OCI-M2 (cell line): ENCODE results near the gene LTBP2.

Experiments
- DNase-seq: peaks from one replicate; lab custom pipeline; 2025; ENCODE audit not compliant: unreplicated experiment; lab: John Stamatoyannopoulos, UW

The LTBP2 gene

DNA sequence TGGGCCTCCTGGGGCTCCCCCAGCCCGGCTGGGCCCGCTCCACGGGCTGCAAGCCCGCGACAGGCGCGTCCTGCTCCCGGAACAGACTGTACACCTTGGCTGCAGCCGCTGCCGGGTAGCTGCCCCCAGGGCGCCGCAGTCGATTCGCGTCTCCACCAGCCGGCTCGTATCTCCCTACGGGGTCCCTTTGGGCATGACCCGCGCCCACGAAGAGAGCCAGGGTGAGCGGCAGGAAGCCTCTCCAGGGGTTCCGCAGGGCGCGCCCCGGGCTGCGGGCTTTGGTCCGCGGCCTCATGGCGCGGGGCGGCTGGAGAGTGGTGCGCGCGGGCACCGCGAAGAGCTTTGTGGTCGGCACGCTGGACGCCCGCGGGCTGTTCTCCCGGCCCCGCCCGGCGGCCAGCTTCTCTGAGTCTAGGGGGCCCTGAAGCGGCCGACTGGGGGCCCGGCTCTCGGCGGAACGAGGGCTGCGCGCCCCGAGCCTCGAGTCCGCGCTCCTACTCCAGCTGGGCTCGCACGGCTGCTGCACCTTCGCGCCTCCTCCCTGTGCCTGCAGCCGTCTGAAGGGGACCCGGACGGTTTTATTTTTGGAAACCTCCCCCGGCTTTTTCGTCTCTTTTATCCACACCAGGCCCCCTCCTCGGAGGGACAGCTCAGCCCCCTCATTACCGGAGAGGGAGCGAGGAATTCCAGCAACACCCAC is at the start of gene LTBP2:
Gene LTBP2, minus strand, starts transcription at position 588 of the 700 bp plus-strand sequence. Its CDS starts 293 bp downstream, at position 295.
- no peak for DNase-seq

DNA sequence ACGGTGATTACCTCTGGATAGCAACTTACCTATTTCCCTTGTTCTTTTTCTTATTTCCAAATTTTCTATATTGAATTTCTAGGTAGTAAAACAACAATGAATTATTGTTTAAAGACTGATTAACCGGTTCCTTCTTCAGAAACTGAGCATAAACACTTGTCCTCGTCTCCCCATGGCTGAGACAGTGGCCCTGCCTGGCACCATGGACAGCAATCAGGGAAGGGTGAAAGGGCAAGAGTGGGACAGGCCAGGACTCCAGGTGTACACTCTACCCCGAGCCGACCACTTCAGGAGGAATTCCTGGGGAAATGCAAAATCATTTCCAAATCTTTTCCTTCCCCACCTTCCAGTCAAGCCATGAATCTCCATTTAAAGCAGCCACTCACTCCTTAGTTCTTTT is 48.8 kb upstream of the LTBP2 start:
- no peak for DNase-seq

DNA sequence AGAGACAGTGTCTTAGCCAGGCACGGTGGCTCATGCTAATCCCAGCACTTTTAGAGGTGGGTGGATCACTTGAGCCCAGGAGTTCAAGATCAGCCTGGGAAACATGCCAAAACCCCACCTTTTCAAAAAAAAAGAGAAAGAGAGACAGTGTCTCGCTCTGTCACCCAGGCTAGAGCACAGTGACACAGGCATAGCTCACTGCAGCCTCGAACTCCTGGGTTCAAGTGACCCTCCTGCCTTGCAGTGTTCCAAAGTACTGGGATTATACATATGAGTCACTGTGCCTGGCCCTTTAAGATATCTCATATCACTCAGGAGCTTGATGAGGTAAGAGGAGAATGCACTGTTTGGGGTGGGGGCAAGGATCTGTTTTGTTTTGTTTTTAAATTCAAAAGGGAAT is 48.1 kb upstream of the LTBP2 start:
- DNase-seq: no peak

DNA sequence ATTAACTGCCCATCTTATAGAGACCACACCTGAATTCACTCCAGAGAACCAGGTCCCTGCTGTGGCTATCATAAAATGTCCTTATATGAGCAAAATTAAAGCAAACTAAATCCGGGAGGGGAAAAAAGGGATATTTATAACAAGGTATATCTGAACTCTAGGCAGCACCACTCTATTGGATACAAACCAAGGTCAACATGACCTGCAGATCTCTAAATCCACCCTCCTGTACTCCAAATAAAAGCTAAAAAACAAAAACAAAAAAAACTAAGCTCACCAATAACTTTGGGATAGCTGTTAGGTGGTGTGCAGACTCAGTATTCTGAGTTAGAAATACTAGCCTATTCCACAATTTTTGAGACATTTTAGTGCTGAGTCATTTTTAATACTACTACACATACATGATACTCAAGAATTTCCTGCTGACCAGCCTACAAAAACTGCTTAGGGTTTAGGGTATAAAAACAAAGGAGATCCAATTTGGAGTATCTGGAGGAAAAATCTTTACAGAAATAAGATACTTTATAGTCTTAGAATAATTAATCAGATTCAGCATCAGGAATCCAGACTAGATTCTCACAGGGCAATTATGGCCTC is 46.6 kb upstream of the LTBP2 start:
- no peak for DNase-seq

DNA sequence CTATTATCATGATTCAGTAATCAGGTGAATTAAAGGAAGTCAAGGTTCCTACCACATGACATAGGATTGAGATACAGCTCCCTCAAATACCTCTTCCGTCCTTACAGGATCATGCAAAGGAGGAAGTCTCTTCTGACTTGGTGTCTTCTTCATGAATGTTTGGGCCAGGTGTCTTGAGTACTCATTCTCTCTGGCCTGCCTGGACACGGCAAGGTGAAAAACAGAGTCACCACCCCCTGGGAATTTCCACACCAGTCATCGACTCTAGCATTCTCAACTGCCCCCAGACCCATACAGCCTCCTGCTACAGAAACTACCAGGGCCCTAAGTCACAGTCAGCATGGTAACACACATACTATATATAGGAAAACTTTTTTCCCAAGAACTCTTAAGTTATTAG is 44.9 kb upstream of the LTBP2 start:
- no peak for DNase-seq

DNA sequence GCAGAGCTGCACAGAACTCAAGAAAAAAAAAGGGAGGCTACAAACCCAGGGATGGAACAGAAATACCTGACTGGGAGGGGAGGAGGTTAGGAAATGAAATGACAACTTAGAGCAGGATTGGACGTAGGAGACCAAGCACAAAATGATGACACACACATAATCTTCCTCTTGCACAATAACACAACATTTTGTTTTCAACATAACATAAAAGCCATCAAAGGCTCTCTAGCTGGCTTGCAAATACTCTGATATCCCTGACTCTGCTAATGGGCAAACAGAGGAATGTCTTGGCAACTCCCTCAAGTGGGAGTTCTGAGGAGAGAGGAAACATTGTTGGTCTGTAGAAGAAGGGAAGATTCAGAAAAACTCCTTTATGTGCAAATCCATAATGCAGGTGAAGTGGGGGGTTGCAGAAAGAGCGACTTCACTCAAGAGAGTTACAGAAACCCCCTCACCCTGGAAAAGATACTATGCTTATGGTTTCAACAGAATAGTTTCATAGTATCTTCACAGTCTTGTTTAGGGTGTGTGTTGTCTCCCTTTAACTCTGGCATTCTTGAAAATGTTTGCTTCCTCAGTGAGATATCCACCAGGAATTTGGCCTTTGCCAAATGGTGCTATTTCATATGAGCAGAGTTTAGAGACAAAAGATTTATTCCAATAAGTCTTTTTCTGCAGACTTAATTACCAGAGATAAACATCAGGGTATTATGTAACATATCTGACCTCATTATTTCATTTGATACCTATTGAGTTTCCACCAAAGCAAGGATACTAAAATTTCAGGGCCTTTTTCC is 43.8 kb upstream of the LTBP2 start:
- no peak for DNase-seq

DNA sequence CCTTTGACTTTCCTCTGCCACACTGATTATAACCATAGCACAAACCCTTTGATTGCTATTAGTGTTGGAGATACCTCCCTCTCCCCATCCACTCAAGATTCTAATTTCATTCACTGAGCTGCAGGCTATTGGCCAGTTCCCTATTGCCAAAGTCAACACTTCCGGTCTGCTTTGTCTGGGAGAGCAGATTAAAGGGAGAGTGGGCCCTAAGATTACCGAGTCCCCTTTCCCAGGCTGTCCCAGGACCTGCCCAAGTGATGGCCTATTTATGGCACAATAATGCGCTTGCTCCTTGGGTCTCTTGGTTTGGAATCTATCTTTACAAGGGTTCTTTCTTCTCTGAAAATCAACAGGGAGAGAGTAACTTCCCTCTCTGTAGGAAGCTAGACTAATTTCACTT is 42.9 kb upstream of the LTBP2 start:
- DNase-seq: no peak

DNA sequence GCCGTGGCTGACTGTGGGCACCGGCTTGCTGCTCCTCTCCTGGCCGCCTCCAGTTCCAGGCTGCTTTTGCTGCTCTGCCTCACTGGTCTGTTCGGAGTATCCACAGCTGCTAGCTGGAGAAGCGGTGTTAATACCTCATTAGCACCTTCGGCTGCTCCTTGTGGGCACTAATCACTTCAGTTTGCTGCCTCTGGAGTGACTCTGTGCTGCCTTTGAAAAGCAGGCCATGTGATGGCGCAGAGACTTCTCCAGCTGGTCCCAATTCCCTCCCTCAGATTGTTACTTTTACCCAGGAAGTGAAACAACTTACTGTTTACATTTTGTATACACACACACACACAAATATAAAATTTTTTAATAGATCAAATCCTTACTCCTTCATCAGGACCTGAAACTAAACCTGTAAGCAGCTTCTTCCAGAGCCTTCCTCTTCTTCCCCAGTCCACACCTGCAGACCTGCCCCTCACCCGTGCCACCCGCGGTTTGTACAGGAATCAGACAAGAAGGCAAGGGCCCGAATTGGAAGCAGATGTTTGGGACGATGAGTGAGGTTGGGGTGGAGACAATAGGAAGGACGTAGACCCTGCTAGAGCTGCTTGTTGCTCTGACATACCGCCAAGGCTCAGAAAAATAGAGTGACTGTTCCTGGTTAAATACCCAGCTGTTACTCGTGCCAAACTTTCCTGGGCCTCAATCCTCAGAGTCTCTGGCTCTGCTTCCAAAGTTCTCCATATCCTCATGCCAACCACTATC is 41.5 kb upstream of the LTBP2 start:
- DNase-seq: no peak

DNA sequence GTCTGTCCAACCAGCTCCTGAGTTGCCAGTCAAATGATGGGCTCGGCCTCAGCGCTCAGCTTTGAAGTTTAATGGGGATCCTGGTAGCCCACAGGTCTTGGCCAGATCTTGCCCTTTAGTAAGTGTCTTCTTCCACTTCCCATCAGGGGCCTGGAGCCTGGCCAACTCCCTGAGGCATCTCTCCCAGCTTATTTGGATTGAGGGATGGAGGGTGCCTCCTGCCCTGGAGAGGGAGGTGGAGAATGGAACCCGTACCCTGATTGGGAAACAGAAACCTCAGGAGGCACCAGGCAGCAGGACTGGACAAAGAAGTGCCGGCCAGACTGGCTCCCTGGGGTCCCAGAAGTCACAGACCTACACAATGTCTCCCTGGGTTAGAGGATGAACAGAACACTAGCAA is 40.5 kb upstream of the LTBP2 start:
- DNase-seq: no peak

DNA sequence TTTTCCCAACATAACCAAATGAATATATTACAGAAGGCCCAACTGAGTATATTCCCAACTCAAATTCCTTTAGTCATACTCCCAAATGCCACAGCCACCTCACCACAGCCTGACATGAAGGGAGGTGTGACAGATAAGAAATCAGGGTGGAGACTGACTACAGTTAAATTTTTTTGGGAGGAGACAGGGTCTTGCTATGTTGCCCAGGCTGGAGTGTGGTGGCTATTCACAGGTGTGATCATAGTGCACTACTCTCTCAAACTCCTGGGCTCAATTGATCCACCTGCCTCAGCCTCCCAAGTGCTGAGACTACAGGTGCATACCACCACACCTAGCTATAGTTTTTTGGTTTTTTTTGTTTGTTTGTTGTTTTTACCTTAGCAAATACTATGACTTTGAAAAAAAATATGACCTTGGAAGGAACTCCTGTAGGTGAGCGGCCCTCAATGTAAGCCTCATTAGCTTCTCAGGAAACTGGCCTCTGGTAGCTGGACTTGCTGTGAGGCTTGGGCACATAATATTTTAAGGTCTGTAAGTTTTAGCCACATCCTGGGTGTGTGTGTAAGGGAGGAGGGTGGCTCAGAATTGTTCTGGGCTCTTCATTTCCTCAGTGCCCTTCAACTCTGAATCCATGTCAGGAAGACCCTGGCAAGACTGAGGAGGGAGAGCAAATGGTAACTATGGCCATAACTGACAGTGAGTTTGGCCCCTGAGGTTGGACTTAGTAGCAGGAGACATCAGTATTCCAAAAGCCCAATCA is 39.1 kb upstream of the LTBP2 start:
- DNase-seq: no peak

DNA sequence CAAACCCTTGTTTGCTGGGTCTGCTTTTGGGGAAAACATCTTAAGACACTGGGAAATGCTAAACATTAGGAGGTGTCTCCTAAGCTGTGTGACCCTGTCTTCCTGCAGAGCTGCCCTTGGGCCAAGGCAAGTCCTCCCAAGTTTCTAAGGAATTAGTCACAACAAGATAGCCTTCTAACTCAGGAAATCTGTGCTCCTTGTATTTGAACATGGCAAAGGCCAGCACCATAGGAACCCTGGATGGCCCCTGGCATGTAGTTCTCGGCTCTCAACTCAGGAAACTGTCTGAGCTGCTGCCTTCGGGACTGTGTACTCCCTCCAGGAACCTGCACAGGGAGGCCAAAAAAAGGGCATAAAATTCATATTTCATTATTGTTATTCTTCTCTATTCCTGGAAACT is 37.6 kb upstream of the LTBP2 start:
- DNase-seq: no peak

DNA sequence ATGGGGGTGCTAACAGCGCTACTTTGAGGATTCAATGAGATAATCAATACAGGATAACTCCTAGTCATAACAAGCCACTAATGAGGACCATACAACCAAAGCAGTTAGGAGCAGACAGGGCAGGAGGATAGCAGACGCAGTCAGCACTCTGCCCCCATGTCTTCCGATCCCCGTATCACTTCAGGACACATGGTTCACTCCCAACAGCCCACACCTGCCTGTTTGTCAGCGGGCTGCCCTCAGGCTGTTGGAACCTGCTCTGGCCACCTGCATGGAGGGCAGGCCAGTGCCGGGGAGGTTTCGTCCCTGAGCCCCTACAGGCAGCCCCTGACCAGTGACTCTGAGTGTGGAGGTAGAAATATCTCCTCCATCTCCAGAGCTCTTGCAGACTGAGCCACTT is 37.1 kb upstream of the LTBP2 start:
- DNase-seq: no peak

DNA sequence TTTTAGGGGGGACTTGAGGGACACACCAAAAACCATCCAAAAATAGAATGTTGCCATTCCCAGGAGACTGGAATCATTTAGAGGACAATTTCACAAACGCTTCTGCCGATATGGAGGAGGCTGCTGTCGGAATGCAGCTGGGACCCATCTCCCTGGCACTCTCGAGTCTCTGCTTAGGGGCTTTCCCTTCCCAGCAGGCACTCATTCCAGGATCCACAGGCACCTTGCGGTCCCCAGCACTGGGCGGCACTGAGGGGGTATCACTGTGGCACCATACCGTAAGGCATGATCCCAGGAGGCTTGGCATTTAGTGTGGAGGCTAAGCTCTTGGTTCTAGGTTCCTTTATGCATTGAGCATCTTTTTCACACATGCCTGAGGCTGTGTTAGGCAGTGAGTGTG is 36.6 kb upstream of the LTBP2 start:
- DNase-seq: no peak

DNA sequence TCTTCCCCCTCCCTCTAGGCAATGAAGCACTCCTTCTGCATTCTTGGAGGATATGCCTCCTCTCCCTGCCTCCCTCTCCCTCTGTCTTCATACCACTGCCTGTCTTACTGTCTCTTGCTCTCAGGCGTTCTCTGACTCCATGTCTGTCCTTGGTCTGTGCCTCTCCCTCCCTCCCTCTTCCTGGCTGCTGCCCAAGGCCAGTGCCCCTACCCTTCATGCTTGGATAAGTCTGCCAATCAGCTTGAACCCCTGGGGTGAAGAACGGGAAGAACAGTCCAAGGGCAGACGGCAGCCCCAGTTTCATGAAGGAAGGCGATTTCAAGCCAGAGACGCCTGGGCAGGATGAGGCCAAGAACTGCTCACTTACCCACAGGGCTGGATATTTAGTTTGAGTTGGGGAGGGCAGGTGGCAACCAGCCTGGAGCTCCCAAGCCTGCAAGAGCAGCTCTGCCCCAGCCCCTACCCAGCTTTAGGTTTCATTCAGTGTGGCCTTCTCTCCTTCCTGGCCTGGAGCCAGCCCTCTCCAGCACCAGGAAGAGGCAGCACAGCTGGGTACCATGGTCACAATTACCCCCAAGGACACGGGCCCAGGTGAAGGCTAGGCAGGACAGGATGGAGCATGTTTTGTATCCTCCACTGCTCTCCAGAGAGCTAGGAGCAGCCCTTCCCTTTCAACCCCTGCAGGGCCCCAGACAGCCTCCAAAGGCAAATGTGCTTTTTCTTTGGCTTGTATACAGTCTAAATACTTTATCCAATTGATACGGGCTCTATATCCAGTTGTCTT is 35.8 kb upstream of the LTBP2 start:
- DNase-seq: no peak

DNA sequence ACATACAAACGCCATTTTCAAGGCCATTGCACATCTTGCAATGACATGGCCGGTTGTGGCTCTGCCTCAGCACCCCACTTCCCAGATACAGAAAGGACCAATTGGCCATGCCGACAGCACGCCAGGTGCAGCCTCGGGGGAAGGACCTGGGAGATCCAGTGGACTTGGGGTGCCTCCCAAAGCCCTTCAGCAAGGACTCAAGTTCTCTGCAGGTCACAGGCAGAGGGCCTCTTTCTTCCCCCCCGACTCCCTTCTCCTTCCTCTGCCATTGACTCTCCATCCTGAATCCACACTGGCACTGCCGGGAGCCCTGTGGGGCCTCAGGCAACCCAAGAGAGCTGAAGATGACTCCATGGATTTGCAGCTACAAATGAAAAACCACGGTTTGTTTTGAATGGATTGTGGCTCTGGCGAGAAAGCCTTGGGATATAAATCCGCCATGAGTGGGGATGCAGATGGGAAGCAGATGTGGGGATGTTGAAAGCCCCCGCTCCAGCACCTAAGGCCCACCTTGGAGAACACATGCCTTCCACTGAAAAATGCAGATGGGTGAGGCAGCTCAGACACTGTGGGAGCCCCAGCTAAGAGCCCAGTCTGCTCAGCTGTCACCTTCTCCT is 35.1 kb upstream of the LTBP2 start:
- DNase-seq: no peak

DNA sequence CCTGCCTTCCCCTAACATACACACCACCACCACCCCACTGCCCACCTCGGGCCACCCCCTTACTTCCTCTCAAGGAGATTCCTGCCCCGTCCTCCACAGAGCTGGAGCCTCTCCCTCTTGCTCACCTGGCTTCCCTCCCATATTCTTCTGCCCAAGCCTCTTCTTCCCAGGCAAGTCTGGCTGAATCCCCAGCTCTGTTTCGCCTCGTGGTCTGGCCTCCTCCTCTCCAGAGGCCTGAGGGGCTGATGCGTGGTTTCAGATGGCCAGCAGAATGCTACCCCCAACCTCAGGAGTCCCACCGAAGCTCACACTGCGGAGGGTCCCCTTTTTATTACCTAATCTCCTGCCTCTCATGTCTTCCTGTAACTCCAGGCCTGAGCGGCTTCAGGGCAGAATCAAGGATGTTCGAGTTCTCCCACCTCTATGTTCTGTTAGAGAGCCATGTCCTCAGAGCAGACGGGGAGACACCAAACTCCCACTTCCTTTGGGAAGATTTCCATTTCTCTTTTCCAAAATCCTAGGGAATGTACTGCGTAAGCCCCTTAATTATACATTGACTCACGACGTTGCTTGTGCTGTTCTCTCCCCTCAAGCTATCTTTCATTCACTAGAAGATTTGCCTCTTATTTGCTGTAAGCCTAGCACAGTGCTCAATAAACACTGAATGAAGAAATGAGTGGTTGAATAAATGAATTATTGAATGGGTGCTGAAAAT is 33.9 kb upstream of the LTBP2 start:
- DNase-seq: no peak

DNA sequence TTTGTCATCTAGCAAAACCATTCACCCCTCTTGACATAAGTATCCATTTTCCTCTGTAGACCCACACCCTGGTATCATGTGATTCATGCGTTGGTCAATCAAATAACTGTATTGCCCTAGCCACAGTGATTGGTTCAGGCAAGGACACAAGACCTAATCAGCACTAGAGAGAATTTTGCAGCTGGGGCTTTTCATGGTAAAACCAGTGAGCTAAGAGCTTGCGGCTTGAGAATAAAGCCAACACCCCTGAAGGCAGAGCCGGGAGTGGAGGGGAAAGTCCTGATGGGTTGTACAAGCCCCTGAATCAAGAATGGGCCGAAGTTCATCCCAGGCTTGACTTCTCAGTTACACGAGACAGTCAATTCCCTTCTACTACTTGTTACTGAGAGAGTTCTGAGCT is 33.2 kb upstream of the LTBP2 start:
- DNase-seq: no peak

DNA sequence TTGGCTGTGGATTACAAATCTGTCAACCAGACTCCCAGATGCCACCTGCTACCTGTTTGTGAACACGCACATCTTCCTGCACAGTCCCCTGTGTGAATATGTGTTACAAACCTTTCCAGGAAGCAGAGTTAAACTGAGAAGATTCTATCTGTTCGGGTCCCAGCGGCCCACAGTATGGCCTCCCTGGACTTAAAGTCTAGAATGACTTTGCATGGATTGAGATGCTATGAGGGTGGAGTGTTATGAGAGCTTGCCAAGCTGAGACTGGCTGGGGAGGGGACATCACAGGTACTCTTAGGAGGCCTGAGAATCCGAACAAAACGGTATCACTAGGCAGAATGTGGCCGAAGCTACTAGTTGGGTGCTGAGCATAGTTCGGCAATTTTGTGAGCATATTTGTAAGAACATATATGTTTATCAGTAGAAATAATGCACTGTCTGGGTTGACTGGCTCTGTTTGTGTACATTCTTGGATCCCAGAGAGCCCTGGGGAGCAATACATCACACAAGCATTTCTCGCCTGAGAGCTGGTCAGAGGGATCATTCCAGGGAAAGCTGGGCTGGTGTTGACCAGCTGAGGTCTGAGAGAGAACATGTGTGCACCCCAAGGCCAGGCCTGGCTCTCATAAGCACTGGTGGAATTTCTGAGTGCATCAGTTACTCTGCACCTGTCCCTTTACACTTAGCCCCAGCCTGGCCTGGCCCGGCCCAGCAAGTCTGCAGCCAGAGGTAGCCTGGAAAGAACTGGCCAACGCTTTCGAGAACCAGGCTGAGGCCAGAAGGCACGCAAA is 29.8 kb upstream of the LTBP2 start:
- no peak for DNase-seq
